Bone marrow (tissue), 2 donors: ENCODE measurements around the gene DYNLRB1.
A peak's percentile ranks its signal among the peaks of the same experiment; 100 is the strongest.

Experiments
- DNase-seq, 2 donors: peaks; one replicate each; lab custom pipeline; 2025; lab: John Stamatoyannopoulos, UW

DYNLRB1 gene

DNA sequence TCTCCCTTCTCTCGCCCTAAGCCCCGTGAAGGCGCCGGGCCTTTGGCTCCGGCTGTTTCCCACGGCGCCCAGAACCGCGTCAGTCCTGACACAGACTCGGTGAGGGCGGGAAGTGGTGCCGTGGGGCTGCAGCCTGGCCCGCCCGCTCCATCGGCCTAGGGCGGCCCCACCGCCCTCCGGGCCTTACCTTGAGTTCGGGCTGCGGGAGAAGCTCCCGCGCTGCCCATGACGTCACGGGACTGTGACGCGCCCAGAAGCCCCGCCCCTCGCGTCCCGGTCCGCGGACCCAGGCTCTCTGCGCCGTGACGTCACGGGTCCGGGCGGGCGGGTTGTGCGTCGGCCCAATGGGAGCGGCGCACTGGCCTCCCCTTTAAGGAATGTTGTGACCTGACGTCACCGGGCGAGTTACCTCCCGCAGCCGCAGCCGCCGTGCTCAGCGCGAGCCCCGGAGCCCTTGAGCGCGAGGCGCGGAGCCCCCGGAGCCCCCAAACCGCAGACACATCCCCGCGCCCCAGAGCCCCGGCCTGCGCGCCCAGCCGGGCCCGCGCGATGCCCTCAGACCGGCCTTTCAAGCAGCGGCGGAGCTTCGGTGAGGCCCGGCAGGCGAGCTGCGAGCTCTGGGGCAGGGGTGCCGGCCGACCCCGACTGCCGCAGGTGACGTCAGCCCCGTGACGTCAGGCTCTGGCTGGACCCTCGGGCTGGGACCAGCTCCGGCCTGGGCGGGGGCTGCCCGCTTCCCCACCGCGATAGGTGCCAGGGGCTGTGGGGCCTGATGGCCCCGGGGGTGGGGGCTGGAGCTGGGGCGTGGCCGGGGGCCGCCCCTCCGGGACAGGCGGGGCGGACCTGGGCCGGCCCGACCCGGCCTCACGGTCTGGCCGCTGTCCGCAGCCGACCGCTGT, 42.3 kb downstream of the DYNLRB1 start, which contains the start of gene MAP1LC3A:
Gene MAP1LC3A (plus strand): TSS at position 399 of the 899 bp plus-strand sequence. CDS start 151 bp downstream, at position 550.
- DNase-seq: peak; percentile 60 to 88

DNA sequence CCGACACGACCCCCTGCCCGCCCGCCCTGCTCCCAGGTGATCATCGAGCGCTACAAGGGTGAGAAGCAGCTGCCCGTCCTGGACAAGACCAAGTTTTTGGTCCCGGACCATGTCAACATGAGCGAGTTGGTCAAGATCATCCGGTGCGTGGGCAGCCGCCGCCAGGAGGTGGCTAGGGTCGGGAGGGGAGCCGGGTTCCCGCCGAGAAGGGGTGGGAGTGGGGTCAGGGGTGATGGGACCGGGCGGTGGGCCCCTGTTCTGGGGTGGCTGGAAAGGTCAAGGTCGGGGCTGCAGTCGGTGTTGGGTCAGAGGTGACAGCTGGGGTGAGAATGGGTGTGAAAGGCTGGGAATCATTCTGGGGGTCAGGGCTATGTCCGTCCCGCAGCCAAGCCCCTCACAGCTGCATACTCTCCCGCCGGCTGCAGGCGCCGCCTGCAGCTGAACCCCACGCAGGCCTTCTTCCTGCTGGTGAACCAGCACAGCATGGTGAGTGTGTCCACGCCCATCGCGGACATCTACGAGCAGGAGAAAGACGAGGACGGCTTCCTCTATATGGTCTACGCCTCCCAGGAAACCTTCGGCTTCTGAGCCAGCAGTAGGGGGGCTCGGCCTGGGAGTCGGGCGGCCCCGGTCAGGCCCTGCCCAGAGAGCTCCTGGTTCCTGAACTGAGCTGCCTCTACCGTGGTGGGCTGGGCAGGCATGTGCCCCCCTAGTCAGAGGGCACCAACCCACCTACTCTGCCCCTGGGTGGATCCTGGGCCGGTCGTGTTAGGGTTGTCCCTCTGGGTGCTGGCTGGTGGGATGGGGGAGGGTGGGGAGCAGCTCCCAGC, 43.3 kb downstream of the DYNLRB1 start:
- no peak for DNase-seq

DNA sequence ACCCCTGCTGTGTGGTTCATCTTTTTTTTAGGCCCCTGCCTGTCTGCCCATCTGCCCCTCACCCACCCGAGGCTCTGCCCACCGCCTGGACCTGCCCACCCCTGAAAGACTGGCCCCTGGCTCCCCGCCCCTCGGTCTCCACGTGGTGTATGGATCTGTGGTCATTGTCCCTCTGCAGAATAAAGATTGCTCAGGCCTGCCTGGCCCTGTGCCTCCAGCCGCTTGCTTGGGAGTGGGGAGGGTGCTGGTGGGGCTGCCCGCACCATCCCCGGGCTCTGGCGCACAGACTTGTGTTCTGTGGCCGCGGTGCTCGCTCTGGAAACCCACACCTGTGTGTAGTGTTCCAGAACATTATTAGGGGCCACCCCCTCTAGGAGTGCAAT, 43.9 kb downstream of the DYNLRB1 start:
- no peak for DNase-seq

DNA sequence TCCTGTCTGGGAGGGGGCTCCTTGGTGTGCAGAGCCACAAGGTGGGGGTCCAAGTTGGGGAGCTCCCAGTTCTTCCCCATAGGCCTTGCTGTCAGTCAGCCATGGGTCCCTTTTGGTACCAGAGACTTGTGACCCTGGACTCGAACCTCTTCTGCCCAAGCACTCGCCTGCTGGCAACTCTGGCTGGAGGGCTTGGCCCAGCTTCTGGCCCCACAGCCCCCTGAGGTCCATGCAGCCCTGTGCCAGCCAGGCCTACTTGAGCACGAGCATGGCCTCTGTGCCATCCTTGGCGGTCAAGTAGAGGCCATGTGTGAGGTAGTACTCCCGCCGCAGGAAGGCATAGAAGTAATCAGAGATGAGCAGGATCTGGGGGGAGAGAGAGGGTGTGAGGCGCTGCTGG, 44.4 kb downstream of the DYNLRB1 start:
- no peak for DNase-seq

DNA sequence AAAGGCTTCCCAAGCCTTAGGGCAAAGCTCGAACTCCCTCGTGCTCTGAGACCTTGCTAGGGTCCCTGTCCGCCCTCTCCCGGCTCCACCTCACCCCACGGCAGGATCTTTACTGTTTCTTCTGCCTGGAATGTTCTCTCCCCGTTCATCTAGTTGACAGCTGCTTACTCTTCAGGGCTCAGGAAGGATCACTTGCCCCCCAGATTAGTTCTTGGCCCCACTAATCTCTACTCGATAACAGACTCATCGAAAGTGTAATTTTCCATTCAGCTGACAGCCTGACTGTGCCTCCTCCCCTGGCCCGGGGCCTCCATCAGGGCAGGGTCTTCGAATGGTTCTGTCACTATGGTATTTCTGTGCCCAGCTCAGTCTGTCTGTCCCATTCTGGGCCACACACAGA, 45.4 kb downstream of the DYNLRB1 start:
- no peak for DNase-seq

DNA sequence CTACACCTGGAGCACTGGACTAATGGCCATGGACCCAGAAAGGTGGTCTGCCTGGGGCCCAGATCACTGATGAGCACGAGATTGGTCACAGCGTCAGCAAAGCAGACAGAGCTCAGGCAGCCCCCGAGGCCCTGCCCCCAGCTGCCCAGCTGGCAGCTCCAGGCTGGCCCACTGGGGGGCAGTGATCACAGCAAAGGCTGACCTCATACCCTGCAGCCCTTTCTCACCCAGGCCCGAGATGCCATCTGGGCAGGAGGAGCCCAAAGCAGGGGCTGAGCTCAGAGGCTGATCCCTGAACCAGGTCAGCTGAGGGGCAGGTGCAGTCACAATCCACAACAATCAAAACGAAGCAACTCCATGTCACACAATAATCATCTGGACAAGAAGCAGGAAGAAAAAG, 46.4 kb downstream of the DYNLRB1 start:
- DNase-seq: no peak

DNA sequence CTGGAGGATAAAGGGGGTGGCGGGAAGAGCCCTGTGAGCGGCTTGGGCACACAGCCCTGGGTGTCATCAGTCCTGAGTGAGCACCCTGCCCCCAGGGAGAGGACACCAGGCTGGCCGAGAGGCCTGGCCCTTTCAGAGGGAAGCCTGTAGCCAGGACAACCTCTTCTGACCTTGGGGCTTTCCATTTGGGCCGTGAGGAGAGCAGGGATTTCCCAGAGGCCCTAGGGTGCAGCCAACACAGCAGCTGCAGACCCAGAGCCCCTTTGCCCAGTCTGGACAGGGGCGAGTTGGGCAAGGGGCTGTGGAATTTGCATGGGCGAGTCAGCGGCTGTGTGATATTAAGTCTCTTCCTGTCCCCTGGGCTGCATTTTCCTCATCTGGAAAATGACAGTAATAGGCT, 48.6 kb downstream of the DYNLRB1 start:
- no peak for DNase-seq

DNA sequence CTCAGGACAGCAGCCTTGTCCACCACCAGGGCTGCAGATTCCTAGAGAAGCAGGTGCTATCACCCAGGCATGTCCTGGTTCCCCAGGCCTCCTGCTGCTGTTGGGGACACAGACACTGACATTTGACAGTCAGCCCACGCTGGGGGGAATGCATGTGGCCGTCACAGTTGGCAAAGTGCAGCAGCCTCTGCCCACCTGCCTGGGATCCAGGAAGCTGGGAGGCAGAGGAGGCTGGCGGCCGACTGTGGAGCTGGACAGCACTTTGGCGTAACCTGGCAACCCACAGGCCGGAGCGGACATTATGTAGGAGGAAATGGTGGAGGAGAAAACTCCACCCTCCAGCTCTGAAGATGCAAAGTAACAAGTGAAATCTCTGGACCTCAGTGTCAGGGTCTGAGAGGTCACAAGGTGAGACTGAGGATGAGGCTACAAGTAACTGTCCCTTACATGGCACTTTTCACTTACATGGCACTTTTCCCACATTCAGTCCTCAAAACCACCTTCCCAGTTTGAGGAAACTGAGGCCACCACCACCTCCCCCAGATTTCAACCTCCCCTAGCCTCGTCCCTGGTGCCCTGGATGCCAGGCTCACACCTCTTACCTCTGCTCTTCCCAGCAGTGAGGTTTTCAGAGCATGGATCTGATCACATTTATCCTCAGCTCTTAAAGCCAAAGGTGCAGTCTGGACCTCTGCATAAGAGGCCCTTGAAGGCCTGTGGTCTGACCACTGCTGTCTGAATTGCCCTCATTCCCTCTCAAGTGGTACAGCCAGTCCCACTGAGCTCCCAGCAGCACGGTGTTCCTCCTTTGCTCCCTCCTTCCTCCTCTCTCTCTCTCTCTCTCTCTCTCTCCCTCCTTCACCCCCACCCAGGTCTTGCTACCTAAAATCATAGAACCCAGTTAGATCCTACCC, 51.0 kb downstream of the DYNLRB1 start:
- DNase-seq: no peak

DNA sequence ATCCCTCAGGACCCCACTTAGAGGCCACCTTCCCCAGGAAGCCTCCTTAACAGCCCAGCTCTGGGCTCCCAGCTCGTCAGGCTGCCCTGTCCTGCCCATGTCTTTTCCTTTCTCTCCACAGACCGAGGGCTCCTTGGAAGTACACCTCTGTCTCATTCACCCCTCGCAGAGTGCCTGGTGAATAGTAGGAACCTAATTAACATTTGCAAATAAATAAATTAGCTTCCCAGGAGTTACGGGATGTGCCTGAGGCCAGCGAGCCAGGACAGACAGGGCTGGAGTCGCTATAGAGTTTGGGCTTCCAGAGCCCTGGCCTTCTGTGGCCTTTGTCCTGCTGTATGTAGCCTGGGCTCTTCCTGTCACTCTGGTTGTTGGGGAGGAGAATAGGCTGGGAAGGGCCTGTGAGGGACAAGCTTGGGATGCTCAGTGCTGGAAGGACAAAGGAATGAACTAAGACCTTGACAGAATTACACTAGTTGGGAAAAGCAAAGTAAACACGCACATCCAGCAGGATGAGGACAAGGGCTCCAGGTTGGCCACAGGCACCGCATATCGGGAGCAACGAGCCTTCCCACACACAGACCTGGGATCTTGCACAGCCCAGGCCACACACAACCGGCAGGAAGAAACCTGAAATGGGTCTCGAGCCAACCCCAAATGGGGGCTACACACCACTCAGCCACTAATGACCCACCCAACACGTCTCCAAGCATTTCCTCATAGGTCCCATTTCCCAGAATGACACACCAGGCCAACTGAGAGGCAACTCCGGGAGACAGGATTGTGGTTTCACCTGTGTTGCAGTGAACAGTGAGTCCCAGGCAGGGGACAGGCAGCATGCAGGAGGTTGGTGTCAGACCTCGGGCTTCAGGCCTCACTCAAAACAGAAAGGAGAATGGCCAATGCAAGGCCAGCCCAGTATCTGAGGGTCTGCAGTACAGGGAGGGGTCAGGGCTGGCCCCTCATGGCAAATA, 52.0 kb downstream of the DYNLRB1 start:
- DNase-seq: no peak

DNA sequence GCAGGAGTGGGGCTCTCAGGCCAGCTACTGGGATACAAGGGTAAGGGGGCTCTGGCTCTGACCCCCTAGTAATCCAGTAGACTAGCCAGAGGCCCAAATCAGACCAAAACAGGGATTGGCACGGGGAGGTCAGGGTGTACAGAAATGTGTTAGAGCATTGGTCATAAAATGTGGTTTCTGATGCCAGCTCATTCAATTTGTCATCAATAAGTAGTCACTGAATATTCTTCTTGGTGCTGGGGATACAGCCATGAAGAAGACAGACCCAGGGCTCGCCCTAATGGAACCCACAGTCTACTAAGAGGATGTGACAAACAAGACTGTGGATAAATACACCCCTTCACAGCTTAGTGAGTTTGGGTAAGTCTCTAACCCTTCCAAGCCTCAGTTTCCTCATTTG, 53.4 kb downstream of the DYNLRB1 start:
- no peak for DNase-seq

DNA sequence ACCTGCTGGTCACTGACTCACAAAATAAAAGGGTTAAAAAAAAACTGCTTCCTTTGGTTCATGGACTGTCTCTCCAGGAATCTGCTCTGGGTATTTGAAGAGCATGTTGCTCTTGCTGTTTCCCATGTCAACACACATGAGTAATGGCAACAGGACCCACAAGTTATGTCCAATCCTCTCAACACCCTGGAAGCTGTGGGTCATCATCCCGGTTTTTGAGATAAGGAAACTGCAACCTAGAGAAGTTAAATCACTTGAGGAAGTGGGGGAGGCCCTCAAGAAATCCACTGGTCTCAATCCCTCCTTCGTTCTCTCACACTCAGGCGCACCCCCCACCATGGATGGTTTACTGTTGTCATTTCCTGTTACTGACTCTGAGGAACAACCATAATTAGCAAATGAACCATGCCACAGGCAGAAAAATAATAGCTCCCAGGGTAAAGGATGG, 54.7 kb downstream of the DYNLRB1 start:
- DNase-seq: peak in 1 of 2 donors; percentile 69

DNA sequence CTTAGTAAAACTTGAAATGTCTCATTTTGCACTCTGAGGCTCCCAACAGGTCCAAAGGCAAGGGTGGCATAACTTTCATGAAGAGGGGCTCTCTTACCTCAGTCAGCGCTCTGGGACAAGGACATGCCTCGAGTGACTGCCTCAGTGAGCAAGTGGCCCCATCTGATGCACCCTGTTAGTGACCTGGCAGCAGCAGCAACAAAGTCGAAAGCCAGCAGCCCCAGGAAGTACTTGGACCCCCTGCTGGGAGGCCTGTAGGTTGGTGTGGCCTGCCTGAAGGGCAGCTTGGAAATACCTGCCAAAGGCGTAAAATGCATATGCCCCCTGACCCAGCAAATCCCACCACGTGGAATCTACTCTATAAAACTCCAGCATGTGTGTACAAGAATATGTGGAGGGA, 55.5 kb downstream of the DYNLRB1 start:
- no peak for DNase-seq

DNA sequence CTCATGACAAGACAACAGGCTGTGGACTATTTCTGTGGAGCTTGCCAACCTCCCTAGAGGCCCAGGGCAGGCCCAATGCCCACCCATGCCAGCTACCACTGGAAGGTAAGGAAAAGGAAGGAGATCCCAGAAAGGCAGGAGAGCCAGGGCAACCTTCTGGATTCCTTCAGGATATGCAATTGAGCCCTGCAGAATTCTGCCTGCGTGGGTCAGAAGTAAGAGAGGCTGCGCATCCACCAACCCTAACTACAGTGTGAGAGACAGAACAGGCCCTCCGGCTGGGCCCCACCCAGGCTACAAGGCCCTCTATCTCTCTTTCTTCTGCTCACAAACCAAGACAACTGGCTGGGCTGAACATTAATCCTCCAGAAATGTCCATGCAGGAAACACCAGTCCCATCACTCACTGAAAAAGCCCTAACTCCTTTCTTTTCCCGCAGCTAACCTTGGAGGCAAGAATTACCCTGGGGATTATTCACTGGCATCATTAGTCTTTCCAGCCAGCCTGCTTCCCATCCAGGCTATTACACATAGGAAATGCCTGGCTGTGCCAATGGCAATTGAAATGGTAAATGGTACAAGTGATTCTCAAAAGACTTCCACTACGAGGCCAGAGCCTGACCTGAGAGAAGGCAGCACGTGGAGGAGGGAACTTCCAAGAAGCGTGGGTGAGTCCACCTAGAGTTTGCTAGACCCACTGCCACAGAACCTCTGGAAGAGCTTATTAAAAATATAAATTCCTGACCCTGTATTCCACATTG, 57.5 kb downstream of the DYNLRB1 start:
- no peak for DNase-seq

DNA sequence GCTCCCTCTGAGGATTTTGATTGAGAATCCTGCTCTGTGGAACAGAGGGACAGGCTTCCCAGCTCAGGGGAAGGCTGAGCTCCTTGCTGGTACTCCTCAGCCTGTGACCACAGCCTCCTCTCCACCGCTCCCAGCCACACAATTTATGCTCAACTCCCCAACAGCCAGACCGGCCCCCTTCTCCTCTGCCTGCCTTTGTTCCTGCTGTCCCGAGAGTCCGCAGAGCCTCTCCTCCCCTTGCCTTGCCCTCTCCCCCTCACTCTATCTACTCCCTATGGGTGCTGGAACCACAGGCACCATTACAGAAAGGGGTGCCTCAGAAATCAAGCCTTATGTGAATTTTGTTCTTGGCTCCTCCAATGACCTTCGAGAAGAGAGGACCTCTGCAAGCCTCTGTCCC, 58.2 kb downstream of the DYNLRB1 start:
- no peak for DNase-seq

DNA sequence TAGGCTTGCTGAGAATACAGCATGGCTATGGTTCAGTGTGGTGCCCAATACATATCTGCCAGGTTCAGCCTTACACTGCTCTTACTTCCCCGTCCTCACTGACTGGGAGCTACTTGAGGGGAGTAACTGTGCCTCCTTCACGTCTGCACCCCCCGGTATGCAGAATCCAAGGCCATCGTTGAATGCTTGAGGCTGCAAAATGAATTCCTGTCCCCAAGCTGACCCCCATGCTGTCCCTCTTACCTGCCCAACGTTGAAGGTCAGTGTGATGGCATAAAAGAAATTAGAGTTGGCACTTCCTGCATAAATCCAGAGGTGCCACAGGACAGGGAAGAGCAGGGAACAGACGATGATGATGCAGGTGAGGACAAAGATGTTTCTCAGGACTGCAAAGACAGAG, 58.6 kb downstream of the DYNLRB1 start:
- no peak for DNase-seq

DNA sequence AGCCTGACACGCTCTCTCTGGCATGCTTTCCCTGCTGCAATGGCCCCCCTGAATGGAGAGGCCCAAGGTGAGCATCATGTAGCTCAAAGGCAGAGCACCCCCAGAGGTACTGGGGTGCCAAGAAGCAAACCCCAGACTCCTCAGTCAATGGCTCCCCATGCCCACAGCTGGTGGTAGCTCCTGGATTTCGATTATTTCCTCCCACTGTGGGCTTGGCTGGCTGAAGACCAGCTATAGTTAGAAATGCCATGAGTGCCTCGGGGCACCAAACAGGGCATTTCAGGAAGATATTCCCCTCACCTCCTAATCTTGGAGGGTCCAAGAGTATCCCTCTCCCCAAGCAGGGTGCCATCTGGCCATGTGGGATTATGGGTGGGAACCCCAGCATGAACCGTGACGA, 59.0 kb downstream of the DYNLRB1 start:
- DNase-seq: no peak

DNA sequence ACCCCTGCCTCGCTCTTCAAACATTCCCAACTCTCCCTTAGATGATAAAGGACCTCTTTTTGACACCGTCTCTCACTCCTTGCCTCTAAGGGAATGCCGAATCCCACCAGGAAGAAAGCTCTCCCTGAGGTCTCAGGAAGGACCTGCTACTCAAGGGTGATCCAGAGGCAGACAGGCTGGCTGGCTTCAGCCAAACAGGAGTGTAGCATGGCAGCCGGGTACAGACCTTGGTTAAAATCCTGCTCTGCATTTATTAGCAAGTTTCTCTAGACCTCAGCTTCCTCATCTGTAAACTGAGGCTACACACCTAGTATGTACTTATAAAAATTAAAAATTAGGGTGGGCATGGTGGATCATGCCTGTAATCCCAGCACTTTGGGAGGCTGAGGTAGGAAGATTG, 59.5 kb downstream of the DYNLRB1 start:
- DNase-seq: no peak

DNA sequence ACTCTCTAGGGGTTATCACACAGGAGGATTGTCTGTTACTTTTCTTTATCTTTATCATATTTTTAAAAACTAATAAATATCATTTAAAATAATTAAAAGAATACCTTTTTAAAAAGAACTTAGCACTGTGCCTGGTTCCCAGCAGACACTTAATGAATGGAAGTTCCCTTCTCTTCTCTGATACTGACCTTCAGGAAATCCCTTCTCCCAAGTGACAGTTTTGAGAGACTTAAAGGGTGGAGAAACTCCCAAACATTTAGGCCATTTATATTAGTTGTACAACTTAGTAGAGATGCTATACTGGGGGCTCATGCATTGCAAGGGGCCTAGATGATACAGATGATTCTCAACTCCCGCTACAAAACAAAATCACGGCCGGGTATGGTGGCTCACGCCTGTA, 60.8 kb downstream of the DYNLRB1 start:
- no peak for DNase-seq

DNA sequence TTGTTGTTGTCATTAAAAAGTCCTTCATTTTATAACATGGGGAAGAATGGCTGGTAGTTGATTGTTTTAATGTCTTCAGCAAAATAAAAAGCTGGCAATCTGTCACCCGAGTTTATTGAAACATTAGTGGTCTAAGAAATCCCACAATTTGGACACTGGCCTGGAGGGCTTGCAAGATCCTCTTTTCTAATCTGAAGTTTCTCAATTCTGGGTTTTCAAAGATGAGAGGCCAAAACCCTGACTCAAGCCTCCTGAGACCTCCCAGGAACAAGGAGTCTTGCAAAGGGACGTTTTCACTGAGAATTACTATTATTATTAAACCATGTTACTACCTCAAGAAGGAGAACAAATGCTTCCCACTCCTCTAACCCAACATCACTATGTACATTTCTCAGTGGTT, 61.8 kb downstream of the DYNLRB1 start:
- DNase-seq: no peak

DNA sequence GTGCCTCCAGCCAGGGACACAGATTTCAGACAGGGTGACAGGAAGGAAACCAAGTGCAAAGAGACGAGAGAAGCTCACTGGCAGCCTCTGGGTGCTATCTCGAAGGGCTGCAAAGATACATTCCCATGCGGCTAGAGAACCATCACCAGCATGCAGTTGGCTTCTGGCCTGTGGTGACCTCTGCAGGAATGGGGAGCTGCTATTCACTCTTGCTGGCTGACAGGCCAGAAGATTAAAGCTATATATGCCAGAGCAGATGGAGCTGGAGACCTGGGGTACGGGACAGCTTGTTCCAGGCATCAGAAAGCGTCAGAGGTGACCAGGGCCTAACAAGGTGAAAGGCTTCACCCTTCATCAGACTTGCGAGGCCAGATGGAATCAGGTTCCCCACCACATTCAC, 62.3 kb downstream of the DYNLRB1 start:
- no peak for DNase-seq
